GM19035 (cell line): ENCODE results near the gene KCNG4.
"Not testable (repeated sequence)": the region's sequence is repeated elsewhere in the genome, so short reads cannot be mapped to it uniquely, and the experiment has no call there.

Experiments used
- ATAC-seq: cut with Tn5 transposase; IDR thresholded peaks from one replicate; pipeline ENCODE4 v1.9.1; 2021; ENCODE audit not compliant: unreplicated experiment

The KCNG4 gene

GRCh38 chr16:84212154-84212553, 27.7 kb downstream of the KCNG4 start:
- no peak for ATAC-seq

GRCh38 chr16:84209989-84210388, 29.8 kb downstream of the KCNG4 start:
- no peak for ATAC-seq

- no peak for ATAC-seq
These were observed 31.9 kb downstream of the KCNG4 start for GRCh38 chr16:84207879-84208278.

- ATAC-seq, result no peak
These were observed 32.6 kb downstream of the KCNG4 start for GRCh38 chr16:84207251-84207650.

DNA sequence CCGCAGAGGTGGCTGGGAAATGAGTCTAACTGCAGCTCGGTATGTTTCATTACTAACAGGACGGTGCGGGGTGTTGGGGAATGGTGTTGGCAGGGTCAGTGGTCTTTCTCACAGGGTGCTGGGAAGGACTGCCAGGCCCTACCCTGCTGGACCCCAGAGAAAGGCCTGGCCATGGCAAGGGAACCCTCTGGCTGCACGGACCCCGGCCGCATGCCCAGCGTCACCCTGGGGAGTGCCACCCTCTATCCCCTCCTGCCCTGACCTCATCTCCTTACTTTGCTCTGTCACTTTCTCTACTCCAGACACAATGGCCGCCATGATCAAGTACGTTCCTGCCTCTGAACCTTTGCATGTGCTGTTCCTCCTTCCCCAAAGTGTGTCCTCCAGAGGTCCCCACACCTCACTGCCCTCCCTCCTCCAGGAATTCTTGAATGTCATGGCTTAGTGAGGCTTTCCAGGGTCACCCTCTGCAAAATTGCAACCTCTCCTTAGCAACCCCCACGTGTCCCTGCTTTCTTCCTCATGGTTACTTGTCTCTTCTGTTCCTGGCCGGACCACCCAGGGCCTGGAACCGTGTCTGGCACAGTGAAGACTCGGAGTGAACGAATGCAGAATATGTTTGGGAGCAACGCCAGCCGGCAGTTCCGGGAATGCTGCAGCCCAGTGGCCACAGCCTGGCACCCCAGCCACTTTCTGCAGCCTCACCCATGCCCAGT, 33.7 kb downstream of the KCNG4 start:
- ATAC-seq, result no peak

DNA sequence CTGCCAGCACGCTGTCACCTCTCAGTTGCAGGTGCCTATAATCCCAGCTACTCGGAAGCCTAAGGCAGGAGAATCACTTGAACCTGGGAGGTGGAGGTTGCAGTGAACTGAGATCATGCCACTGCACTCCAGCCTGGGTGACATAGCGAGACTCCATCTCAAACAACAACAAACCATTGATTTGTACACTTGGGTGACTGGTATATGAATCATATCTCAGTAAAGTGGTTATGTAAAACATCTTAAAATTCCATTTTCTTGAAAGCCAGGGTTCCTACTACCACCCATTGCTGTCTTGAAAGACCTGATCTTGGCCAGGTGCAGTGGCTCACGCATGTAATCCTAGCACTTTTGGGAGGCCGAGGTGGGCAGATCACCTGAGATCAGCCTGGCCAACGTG, 34.7 kb downstream of the KCNG4 start:
- not testable (repeated sequence) for ATAC-seq

GRCh38 chr16:84204551-84204950, 35.3 kb downstream of the KCNG4 start:
- ATAC-seq, result not testable (repeated sequence)

GRCh38 chr16:84199861-84200260, 40.0 kb downstream of the KCNG4 start:
- no peak for ATAC-seq

DNA sequence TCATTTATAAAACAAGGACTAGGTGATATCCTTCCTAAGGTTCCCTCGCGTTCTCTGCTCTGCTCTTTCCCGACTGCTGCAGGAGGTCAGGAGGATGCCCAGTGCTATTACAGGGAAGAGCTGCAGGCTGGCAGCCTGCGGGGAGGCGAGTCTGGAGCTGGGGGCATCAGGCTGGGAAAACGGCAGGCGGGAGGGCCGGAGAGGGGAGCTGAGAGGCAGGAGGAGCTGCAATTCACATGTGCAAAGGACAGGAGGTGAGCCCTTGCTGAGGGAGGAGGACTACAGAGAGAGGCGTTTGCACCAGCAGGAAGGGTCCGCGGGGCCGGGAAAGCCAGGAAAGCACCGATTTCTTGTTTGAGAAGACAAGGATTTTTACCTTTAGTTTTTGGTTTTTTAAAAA, 40.7 kb downstream of the KCNG4 start:
- ATAC-seq, result no peak

GRCh38 chr16:84198401-84198800, 41.4 kb downstream of the KCNG4 start:
- ATAC-seq, result no peak

- ATAC-seq, result no peak
These were observed 42.2 kb downstream of the KCNG4 start for GRCh38 chr16:84197466-84198128.

DNA sequence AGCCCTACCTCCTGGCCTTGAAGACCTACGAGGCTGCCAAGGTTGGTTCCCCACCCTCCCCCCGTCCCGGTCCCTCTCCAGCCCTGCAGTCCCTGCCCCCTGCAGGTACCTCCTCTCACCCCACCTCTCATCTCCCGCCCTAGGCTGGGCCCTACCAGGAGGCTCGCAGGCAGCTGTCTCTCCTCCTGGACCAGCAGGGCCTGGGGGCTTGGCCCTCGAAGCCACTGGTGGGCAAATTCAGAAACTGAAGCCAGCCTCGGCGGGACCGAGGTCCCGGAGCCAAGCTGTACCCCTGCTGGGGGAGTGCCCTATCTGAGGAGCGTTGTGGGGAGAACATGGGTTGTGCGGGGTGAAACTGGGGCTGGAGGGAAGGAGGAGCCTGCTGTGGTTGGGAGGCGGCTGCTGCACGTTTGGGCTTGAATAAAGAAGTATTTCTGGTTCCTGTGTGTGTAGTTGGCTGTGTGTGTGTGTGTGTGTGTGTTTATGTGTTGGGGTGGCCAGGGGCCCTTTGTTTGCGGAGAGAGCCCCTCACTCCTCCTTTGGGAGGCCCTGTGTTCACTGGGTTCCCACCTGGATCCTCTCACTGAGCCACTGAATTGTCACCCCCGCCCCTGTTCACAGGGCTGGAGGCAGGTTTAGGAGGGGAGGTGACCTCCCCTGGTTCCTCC, 43.0 kb downstream of the KCNG4 start:
- no peak for ATAC-seq

DNA sequence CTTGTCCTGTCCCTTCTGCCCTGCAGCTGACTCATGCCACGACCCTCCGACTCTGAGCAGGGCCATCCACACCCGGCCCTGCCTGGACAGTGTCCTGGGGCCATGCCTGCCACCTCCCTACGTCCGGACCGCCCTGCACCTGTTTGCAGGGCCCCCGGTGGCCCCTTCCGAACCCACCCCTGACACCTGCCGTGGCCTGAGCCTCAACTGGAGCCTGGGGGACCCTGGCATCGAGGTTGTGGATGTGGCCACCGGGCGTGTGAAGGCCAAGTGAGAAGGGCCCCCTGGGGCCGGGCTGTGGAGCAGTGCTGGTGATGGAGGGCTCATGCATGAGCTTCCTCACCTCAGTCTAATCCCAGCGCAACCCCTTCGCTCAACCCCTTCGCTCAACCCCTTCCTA, 43.7 kb downstream of the KCNG4 start:
- ATAC-seq, result no peak

GRCh38 chr16:84195201-84196093, 44.4 kb downstream of the KCNG4 start:
- ATAC-seq, result no peak

DNA sequence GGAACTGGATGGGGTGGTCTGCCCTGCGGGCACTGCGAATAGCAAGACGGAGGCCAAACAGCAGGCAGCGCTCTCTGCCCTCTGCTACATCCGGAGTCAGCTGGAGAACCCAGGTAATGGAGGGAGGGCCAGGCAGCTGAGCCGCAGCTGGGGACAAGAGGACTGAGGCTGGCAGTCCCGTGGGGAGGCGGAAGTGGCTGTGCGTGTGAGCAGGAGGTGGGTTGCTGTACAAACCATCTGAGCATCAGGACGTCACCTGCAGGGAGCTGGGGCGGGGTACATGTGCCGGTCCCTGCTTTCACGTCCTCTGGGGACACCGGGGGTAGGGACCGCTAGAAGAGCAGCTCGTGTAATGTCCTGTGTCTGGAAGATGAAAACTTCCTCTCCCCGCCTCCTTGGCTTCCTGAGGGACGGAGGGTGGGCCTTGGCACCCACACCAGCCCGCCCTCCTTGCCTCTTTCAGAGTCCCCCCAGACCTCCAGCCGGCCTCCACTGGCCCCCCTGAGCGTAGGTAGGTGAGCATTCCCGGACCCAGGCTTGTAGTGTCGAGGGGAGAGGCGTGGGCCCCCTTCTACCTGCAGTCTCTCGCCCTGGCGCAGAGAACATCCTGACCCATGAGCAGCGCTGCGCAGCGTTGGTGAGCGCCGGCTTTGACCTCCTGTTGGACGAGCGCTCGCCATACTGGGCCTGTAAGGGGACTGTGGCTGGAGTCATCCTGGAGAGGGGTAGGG, 45.2 kb downstream of the KCNG4 start:
- ATAC-seq, result no peak

- no peak for ATAC-seq
These were observed 45.8 kb downstream of the KCNG4 start for GRCh38 chr16:84194018-84194417.

DNA sequence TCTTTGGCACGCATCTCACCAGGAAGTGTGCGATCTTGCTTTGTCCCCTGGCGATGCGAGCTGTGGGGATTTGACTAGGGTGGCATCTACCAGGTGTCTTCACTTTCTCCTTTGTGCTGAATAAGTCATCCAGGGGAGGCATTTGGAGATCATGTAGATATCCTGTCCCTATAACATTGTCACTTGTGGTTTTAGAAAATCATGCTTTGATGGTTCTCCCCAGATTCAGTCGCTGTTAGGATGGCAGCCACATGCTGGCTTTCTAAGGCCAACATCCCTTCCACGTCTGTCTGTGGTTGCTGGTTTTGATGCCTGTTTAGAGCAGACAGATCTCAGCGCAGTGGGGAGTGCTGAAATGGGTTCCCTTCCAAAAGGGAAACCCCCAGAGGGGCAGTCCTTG, 46.3 kb downstream of the KCNG4 start:
- no peak for ATAC-seq

DNA sequence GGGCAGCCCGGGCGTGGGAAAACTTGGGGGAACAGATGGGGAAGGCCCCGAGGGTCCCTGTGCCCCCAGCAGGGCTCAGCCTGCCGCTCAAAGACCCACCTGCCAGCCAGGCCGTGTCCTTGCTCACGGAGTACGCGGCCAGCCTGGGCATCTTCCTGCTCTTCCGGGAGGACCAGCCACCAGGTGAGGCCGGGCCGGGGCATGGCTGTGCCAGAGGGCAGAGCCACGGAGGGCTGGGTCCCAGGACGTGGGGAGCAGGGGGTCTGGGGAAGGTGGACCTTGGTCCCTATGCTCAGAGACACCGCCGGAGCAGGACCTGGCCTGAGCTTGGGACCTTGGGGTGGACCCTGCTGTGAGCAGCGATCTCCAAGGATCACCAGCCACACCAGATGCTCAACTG, 48.3 kb downstream of the KCNG4 start:
- no peak for ATAC-seq

DNA sequence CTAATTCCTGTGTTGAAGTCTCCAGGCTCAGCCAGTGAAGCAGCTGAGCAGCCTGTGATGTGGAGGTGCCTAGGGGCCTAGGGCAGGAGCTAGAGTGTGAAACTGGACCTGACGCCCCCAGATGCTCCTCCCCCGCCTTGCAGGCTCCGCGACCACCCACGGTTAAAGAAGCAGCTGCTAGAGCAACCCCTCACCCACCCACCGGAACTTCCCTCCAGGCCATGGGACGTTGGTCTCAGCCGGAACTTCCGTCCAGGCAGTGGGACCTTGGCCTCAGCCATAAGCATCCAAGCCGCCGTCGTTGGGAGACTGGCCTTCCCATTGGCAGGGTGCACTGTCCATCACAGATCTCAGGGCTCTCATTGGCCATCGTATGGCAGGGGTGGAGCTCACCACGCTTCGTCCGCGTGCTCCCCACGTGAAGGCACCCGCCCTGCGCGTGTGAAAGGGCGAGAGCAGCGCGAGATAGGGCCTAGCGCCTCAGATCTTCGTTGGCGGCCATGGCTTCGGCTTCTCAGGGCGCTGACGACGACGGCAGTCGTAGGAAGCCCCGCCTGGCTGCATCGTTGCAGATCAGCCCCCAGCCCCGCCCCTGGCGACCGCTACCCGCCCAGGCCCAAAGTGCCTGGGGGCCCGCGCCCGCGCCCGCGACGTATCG, 49.0 kb downstream of the KCNG4 start, which contains the start of gene ADAD2:
ADAD2 (plus strand) TSS at position 427 of the 658 bp plus-strand sequence; CDS start at position 501, 74 bp downstream.
- ATAC-seq, result no peak
